ENCODE results near the gene ZBTB26.
"Not testable (repeated sequence)": the region's sequence is repeated elsewhere in the genome, so short reads cannot be mapped to it uniquely, and the experiment has no call there.

ZBTB26 gene

DNA sequence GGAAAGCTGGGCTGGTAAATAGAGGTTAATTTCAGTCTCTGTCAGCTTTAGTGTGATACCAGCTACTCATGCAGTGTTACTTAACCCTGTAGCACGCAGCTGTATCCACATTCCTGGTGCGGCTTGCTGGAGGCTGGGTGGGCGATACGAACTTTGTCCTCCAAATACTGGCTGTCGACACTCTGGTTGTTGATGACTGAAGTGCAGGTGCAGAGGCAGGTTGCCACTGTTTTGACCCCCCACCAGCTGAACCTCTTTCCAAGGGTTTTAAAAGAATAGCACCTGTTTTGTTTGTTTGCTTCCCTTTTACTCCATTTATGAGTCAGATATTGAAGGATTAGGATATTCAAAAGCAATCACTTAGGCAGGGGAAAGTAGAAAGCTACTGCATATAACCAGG is 5.2 kb upstream of the ZBTB26 start:
- intact Hi-C loops (cut with DNase I), result no loop called here
- no peak for DNase-seq

DNA sequence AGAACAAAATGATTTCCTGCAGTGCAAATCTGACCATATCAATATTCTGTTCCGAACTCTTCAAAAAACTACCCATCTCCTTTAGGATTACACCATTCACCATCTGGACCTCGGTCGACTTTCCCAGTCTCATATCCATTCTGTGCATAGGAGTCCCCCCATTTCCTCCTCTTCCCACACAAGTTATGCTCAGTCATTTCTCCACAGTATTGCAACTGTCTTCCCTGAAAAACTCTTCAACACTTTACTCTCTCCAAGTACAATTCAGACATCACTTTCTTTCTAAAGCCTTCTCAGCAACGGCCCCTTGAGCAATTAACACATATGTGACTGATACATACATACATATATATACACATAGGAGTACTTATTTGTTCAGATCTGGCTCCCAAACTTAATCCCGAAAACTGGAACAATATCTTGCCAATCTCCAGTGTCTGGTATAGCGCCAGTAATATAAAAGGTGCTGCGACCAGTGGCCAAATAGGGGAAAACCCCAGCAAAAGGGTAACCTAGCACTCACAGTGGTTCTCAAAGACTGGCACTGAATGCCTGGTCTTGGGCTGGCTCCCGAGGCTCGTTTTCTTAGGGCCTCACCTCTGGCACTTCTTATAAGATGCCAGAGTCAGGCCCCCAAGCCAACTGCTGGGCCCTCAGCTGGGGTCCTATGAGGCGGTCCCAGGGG is 629 bp downstream of the ZBTB26 start:
- DNase-seq, result peak in 1 of 42 donors; percentile 1
- intact Hi-C loops (cut with DNase I), result no loop called here

DNA sequence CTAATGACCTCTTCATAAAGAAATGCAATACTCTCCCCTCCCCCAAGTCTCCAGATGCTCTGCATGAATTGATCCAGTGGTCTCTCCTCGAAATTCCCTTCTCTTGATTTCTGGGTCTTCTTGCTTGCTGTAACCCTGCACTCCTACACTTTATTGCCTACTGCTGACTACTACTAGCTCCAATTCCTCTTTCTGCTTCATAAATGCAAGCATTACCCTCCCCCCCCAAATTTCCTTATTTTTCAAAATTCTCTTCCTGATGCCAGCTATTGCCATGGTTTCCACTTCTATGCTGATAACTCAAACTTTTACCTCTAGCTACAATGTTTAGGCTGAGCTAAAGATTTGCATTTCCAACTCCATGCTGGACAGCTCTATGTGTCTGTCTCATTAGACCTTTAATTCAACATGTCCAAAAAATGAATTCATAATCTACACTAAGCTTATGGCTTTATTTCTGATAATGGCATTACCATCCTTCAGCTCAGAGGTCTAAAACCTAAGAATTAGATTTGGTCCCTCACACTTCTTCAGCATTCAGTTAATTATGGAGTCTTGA is 1.4 kb downstream of the ZBTB26 start:
- intact Hi-C loops (cut with DNase I), result no loop called here
- no peak for DNase-seq

DNA sequence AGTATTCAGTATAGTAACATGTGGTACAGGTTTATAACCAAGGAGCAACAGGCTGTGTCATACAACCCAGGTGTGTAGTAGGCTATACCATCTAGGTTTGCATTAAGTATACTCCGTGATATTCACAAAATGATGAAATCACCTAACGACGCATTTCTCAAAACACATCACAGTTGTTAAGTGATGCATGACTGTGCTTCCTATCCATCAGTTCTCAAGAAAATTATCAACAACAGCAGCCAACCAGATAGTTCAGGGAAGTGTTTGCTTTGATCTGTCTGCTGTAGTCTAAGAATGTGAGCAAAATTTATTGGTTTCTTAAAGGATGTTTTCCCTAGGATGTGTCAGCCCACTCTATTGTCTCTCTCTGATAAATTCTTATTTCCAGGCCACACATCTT is 7.4 kb downstream of the ZBTB26 start:
- no peak for DNase-seq
- intact Hi-C loops (cut with DNase I), result no loop called here

DNA sequence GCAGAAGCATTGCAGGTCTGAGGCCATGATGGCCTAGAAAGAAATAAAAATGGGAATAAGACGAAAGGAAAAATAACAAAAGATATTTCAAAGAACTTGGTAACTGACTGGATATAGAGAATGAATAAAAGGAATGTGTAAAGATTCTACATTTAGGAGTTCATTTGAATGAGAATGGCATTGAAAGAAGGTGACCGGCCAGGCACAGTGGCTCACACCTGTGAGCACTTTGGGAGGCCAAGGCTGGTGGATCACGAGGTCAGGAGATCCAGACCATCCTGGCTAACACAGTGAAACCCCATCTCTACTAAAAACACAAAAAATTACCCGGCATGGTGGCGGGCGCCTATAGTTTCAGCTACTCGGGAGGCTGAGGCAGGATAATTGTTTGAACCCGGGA is 8.6 kb downstream of the ZBTB26 start:
- no peak for DNase-seq
- intact Hi-C loops (cut with DNase I), result no loop called here

DNA sequence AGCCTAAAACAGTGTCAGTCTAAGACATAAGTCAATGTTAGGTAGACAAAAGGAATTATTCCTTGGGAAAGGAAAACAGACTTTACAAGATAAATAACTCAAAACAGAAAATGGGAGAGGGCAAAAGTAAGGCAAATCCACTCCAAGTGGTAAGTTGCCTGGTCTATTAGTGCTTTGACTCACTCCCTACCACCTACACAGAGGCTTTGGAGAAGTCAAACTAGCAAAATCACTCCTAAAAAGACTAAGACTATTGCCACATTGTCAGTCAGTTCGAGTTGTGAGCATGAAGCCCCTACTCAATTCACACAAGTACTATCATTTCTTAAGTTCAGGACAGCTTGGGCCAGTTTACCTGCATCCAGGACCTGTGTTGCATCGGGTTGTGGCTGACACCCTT is 13.0 kb downstream of the ZBTB26 start:
- no peak for DNase-seq
- intact Hi-C loops (cut with DNase I), result no loop called here

DNA sequence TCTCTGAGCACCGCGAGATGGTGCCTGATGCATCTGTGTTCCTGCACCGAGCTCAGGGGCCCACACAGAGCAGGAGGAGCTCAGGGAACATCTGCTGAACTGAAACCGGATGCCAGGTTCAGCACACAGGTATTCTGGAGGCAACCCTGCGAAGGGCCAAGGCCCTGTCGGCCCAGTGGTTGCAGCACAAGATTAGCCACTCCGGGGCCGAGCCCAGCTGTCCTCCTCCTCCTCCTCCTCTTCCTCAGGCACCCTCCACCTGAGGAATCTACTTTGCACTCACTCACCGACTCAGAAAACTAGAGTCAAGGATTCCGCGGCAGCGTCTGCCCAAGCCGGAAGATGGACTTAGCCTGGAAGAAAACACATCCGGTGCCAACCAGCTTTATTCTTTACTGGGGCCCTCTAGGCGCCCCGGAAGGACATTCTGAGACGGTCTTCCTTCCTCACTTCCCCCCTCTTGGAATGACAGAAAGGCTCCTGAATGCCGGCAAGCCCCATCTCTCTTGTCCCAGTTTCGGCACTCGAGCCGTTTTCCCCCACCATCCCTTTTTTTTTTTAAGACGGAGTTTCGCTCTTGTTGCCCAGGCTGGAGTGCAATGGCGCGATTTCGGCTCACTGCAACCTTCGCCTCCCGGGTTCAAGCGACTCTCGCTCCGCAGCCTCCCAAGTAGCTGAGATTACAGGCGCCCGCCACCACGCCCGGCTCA is 18.2 kb downstream of the ZBTB26 start, which contains the start of gene ZBTB6:
Gene ZBTB6, minus strand, starts transcription at position 360 of the 710 bp plus-strand sequence. CDS start 1,251 bp downstream, outside the sequence.
- intact Hi-C loops (cut with DNase I), result no loop called here
- peak; percentile 74 to 97 (median 89) for DNase-seq

DNA sequence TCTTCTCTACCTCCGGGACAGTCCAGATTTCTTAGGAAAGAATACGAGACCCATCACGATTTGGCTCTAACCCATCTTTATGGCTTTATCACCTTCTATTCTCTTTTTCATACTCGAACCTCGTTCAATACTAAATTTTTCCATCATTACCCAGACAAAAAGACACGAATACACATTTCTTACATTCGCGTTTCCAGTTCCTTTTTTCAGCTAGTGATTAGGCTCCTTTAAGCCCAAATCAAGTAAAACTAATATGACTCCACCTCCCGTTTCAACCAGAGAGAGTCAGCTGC is 18.7 kb downstream of the ZBTB26 start:
- intact Hi-C loops (cut with DNase I), result no loop called here
- no peak for DNase-seq

DNA sequence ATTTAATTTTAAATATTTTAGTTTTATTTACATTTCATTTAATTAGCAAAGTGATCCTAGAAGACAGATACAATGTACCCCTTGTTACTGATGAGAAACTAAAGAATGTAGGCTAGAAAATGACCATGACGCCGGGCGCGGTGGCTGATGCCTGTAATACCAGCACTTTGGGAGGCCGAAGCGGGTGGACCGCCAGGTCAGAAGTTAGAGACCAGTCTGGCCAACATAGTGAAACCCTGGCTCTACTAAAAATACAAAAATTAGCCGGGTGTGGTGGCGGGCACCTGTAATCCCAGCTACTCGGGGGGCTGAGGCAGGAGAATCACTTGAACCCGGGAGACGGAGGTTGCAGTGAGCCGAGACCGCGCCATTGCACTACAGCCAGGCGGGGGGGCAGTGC is 25.2 kb downstream of the ZBTB26 start:
- intact Hi-C loops (cut with DNase I); DNase-seq: not testable (repeated sequence)

DNA sequence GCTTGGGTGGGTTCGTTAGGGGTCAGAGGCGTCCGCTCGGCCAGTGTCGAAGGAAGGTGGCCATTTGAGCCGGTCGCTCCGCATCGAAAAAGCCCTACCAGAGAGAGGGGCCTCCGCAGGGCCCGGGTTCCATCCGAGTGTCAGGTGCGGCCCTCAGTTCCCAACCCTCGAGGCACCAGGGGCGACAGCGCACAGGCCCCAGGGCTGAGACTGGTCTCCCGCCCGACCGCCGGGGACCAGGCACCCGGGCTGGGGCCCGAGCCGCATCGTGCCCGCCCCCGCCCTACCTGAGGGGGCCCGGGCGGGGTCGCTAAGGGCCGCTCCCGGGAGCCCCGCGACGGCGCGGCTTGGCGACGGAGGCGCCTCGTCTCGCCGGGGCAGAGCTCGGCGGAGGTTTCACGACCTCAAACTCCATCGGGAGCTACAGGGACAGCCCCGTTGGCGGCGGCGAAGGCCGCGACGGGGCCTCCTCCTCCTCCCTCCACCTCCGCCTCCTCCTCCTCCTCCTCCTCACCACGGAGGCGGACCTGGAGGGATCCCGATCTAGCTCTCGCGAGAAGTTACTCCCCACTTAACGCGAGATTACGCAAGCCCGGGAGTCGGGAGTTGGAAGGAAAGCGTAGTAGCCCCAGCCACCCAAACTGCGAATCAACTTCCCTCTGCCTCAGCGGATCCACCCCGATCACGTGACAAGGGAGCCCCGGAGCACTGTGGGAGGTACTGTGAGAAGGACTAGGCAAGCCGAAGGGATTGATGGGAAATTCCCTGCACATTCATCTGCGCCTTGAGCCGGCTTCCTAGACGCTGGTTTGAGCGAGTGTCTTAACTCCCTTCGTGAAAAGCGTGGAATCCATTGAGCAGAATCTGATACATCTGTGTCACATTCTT is 26.2 kb downstream of the ZBTB26 start, which contains the start of gene RC3H2:
Gene RC3H2, minus strand, starts transcription at position 537 of the 888 bp plus-strand sequence. CDS start 7,850 bp downstream, outside the sequence.
- peak; percentile 98 to 100 (median 100) for DNase-seq
- intact Hi-C loops (cut with DNase I), result loop anchor here (2.0 kb wide), 2 partner anchors 36 to 76 kb away; partner anchors contain the start of genes PDCL and RABGAP1

DNA sequence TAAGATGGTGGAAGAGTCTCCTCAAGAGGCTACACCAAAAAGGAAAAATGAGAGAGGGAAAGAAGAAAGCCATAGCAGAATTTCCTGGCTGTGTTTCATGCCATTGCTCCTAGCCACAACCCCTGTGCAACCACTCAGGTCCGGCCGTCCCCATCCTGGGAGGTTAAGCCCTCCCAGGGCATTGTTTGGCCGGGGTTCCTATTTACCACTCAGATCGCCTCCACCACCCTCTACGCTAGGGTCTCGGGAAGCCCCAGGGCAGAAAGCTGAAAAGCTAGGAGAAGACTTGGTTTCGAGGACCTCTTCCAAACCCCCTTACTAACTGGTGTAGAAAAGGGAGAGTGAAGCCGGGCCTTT is 26.9 kb downstream of the ZBTB26 start:
- DNase-seq, result peak in 22 of 42 donors; percentile 4 to 58 (median 20)
- intact Hi-C loops (cut with DNase I), result loop anchor here (2.0 kb wide), 2 partner anchors 36 to 76 kb away; partner anchors contain the start of genes PDCL and RABGAP1

DNA sequence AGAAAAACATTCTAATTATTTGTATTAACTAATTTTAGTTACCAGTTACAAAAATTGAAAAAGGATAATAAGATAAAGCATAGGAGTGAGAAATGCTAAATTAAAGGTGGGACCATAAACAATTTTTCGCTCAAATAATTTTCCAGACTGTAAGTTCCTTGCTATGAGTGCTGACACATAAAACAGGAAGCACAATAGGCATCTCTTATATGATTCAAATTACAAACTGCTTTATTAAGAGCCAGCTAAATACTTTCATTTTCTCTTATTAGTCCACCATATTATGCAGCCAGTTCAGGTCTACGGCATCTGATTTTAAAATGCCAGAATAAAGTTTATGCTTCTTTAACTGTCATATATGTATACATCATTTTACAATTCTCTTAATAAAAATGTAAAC is 30.5 kb downstream of the ZBTB26 start:
- intact Hi-C loops (cut with DNase I), result no loop called here
- DNase-seq, result no peak

DNA sequence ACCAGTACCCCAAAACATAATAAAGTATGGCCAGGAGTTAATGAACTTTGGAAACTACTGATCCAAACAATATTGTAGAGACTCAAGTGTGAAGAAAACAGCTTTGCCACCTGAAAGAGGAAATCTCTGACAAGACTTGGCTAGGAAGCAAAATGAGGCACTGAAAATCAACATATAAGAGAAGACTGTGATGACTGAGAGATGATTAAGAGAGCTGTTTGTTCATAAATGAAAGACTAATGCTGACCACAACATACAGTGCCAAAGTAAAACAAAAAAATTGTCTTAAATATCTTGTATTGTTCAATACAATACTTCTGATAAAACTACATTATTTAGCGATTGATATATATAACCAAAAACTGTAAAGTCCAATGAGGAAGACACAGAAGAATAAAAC is 33.3 kb downstream of the ZBTB26 start:
- DNase-seq, result no peak
- intact Hi-C loops (cut with DNase I), result no loop called here

DNA sequence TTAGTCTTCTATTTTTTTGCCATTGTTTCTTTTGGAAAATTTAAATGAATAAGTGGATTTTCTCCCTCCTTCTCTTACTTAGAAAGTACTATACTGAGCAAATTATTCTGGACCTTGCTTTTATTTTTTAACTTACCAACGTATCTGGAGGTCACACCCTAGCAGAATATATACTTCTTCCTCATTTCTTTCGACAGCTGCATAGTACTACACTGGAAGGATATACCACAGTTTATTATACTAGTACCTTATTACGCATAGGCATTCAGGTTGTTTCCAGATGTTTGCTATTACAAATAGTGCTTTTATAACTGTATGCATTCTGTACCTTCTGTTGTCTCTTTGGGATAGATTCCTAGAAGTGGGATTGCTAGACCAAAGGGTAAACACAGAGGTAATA is 42.8 kb downstream of the ZBTB26 start:
- intact Hi-C loops (cut with DNase I), result no loop called here
- no peak for DNase-seq

DNA sequence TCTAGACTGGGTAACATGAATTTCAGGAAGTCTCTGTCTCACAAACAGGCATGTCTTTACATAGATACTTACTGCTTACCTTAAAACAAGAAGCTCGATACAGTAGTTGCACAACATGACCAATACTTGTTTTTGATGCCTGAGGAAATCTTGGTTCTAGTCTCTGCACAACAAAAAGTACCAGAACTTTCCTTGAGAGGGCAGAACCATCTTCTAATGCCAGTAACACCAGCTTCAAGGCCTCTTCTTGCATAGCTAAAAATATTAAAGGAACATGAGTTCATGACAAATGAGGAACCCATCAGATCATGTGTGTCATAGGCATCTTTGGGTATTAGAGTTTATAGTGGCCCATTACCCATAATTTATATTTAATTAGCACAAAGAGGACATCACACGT is 48.2 kb downstream of the ZBTB26 start:
- no peak for DNase-seq
- intact Hi-C loops (cut with DNase I), result no loop called here

DNA sequence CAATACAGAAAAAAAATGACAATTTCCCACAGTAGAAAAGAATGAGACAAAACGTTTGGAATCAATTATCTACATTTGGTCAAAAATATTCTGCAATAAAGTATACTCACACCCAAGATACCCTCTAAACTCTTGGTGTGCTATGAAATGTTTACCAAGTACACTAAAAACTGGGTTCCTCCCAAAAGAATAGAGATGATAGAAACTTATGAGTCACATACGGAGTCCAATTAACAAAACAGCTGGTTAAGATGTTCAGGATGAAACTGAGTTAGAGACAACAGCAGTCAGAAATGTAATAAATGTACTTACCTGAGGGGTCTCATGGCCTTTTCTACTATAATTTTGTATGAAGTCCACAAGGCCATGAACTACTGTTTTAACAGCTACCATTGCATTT is 51.9 kb downstream of the ZBTB26 start:
- intact Hi-C loops (cut with DNase I), result no loop called here
- no peak for DNase-seq

DNA sequence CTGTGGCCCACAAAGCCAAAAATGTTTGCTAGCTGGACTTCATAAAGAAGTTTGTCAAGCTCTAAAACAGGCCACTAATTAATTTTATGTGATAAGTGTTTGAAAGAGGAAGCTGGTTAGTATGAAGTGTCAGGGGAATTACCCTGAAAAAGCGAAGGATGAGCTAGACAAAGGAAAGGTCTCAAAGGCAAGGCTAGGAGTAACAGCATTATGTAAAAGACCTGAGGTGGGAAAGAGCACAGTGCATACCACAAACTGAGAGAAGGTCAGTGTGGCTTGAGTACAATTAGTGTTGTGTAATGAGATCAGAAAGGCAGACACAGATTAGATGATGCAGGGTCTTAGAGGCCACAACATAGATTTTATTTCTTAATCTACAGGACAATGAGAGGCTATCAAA is 55.8 kb downstream of the ZBTB26 start:
- no peak for DNase-seq
- intact Hi-C loops (cut with DNase I), result no loop called here

DNA sequence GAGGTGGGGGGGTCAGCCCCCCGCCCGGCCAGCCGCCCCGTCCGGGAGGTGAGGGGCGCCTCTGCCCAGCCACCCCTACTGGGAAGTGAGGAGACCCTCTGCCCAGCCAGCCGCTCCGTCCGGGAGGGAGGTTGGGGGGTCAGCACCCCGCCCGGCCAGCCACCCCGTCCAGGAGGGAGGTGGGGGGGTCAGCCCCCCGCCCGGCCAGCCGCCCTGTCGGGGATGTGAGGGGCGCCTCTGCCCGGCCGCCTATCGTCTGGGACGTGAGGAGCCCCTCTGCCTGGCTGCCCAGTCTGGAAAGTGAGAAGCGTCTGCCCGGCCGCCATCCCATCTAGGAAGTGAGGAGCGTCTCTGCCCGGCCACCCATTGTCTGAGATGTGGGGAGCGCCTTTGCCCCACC is 64.0 kb downstream of the ZBTB26 start:
- intact Hi-C loops (cut with DNase I); DNase-seq: not testable (repeated sequence)

DNA sequence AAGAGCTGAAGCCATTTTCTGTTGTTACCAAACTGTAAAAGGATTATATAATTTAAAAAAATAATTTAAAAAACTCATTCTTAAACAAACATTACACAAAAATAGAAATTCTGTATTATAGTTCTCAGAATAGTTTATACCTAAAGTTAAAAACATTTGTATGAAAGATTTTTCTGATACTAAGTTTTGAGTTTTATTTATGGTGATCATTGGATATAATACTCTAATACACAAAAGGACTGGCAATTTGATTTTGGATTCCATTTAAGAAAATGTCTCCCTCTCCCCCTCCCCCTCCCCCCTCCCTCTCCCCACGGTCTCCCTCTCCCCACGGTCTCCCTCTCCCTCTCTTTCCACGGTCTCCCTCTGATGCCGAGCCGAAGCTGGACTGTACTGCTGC is 65.2 kb downstream of the ZBTB26 start:
- intact Hi-C loops (cut with DNase I), result no loop called here
- no peak for DNase-seq

Data from head of caudate nucleus (tissue), 42 donors.